Cardiac muscle cell (in vitro differentiated cells and primary cell): ENCODE data around the gene TRIP12. TPM values are rescaled to one million over a fixed set of nuclear protein-coding genes. Genes with fewer than 3 reads are reported as not detected.
A peak's percentile ranks its signal among the peaks of the same experiment; 100 is the strongest.

Experiments
- DNase-seq, 2 donors: peaks; one replicate each; pipeline versions ENCODE4 v3.0.0 to v3.0.0-alpha.2; 2010 to 2017; ENCODE audit warnings: low read depth in 1 of 2, low spot score in 1 of 2
- H3K27ac ChIP-seq: fragments of 200-600 bp; sonication (generic); 2 replicates; pipeline ENCODE4 v1.5.1; 2016
- H3K27me3 ChIP-seq: fragments of 200-600 bp; sonication (generic); 2 replicates; pipeline ENCODE4 v1.6.0; 2016; ENCODE audit warnings: control low read depth
- H3K36me3 ChIP-seq: fragments of 200-600 bp; sonication (generic); 2 replicates; pipeline ENCODE4 v1.5.1; 2016; ENCODE audit warnings: control low read depth
- H3K4me1 ChIP-seq: fragments of 200-600 bp; sonication (generic); 2 replicates; pipeline ENCODE4 v1.8.1; 2017; ENCODE audit warnings: low read depth, mild to moderate bottlenecking, mixed run types
- H3K4me3 ChIP-seq: fragments of 200-600 bp; sonication (generic); 2 replicates; pipeline ENCODE4 v1.5.1; 2016; ENCODE audit warnings: mild to moderate bottlenecking
- H3K9me3 ChIP-seq: fragments of 200-600 bp; sonication (generic); 2 replicates; pipeline ENCODE4 v1.5.1; 2017; ENCODE audit warnings: low read depth, mild to moderate bottlenecking, control low read depth
- CTCF ChIP-seq: IDR thresholded peaks from 2 replicates; pipeline ENCODE4 v1.5.1; 2012; ENCODE audit warnings: low read depth, mild to moderate bottlenecking, low read length
- polyA plus RNA-seq: library from polyadenylated mRNA; unstranded; fragments of >200 nt; fragmentation: Nextera tagmentation; extraction: Ambion mirVana; gene quantifications from 2 replicates; pipeline ENCODE4 v1.2.1, GENCODE V29; 2016
- total RNA-seq: library from RNA; depleted of rRNA; stranded (reverse); fragments of >200 nt; gene quantifications from 2 replicates; pipeline ENCODE4 v1.2.3, GENCODE V29; 2016

TRIP12 gene
- total and polyA plus RNA-seq, 2 experiments from 2014 or later, result 57.5 to 190 TPM

GRCh38 chr2:229780856-229781773 is 140.7 kb downstream of the TRIP12 start:
- peak overlapping the region; percentile 38 for H3K27ac ChIP-seq
- peak; percentile 58 to 70 for DNase-seq
- H3K4me1 ChIP-seq, result no peaks in the 10 kb centered on the region
- H3K27me3 ChIP-seq, result no peaks in the 10 kb centered on the region
- H3K36me3 ChIP-seq, result peaks cover 39% of the 10 kb centered on the region
- H3K9me3 ChIP-seq, result no peaks in the 10 kb centered on the region
- TF ChIP-seq CTCF, result peak; percentile 92
- H3K4me3 ChIP-seq, result no peak overlapping the region

- DNase-seq, result no peak
- Histone ChIP-seq H3K9me3 (no peaks in the 10 kb centered on the region), H3K4me3 (no peak overlapping the region), H3K4me1 (no peaks in the 10 kb centered on the region), H3K36me3 (peaks cover 39% of the 10 kb centered on the region), H3K27ac (no peak overlapping the region), H3K27me3 (no peaks in the 10 kb centered on the region)
- no peak for TF ChIP-seq CTCF
Observed at GRCh38 chr2:229779650-229780049, 142.2 kb downstream of the TRIP12 start.

- Histone ChIP-seq H3K36me3 (peaks cover 53% of the 10 kb centered on the region), H3K27me3 (no peaks in the 10 kb centered on the region), H3K4me3 (no peak overlapping the region), H3K9me3 (no peaks in the 10 kb centered on the region), H3K4me1 (no peaks in the 10 kb centered on the region), H3K27ac (no peak overlapping the region)
- no peak for TF ChIP-seq CTCF
- no peak for DNase-seq
Observed at GRCh38 chr2:229777716-229778115, 144.1 kb downstream of the TRIP12 start.

- TF ChIP-seq CTCF, result no peak
- Histone ChIP-seq H3K27me3 (no peaks in the 10 kb centered on the region), H3K36me3 (peaks cover 72% of the 10 kb centered on the region), H3K27ac (no peak overlapping the region), H3K9me3 (no peaks in the 10 kb centered on the region), H3K4me3 (no peak overlapping the region), H3K4me1 (no peaks in the 10 kb centered on the region)
- DNase-seq, result no peak
Observed at GRCh38 chr2:229775614-229776313, 146.0 kb downstream of the TRIP12 start.

DNA sequence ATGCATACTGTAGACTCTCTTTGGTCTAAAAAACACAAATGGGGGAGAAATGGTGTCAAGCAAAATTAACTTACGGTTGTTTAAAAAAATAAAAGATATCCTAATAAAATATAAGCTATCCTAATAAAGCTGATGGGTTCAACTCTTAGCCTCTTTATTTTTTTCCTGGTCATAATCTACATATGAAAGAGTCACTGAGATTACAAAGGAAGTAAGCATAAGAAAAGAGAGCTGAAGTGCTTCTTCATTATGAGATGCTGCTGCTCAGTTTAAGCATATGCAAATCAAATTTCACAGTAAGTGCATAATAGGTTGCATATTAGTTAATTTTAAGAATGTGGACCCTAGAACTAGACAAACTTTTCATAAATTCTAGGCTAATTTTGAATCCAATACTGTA is 147.6 kb downstream of the TRIP12 start:
- no peak overlapping the region for H3K4me3 ChIP-seq
- H3K36me3 ChIP-seq, result peaks cover 80% of the 10 kb centered on the region
- no peak for DNase-seq
- H3K27ac ChIP-seq, result no peak overlapping the region
- TF ChIP-seq CTCF, result no peak
- no peaks in the 10 kb centered on the region for H3K9me3 ChIP-seq
- no peaks in the 10 kb centered on the region for H3K4me1 ChIP-seq
- no peaks in the 10 kb centered on the region for H3K27me3 ChIP-seq
